ENCODE data around the gene GALNT3. TPM values are rescaled to one million over a fixed set of nuclear protein-coding genes. Genes with fewer than 3 reads are reported as not detected.

Gene GALNT3
- total and polyA plus RNA-seq, 11 donors, result 0.08 to 1.2 (median 0.16) TPM; not detected in 4

DNA sequence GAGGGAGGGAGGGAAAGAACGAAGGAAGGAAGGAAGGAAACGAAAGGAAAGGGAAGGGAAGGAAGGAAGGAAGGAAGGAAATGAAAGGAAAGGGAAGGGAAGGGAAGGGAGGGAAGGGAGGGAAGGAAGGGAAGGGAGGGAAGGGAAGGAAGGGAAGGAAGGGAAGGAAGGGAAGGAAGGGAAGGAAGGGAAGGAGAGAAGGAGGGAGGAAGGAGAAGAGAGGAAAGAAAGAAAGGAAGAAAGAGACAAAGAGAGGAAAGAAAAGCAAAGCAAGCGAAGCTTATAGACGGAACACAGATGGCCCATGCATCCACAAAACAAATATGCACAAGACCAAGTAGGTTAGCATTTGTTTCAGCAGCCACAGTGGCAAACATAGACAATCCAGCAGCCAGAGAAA, 20.4 kb upstream of the GALNT3 start:
- Histone ChIP-seq H3K4me3 (no peak overlapping the region), H3K27ac (no peak overlapping the region), H3K9me3 (no peaks in the 10 kb centered on the region), H3K36me3 (no peaks in the 10 kb centered on the region), H3K4me1 (peaks cover 0 to 8% (median 0%) of the 10 kb centered on the region in 12 donors), H3K27me3 (no peaks in the 10 kb centered on the region)
- 75 to 91% (median 78%) methylated on average over 4 of the region's 4 CpGs for WGBS, 4 donors
- no peak for TF ChIP-seq POLR2A (IDR thresholded peaks at IDR 0.05)
- TF ChIP-seq, protein P1, sequence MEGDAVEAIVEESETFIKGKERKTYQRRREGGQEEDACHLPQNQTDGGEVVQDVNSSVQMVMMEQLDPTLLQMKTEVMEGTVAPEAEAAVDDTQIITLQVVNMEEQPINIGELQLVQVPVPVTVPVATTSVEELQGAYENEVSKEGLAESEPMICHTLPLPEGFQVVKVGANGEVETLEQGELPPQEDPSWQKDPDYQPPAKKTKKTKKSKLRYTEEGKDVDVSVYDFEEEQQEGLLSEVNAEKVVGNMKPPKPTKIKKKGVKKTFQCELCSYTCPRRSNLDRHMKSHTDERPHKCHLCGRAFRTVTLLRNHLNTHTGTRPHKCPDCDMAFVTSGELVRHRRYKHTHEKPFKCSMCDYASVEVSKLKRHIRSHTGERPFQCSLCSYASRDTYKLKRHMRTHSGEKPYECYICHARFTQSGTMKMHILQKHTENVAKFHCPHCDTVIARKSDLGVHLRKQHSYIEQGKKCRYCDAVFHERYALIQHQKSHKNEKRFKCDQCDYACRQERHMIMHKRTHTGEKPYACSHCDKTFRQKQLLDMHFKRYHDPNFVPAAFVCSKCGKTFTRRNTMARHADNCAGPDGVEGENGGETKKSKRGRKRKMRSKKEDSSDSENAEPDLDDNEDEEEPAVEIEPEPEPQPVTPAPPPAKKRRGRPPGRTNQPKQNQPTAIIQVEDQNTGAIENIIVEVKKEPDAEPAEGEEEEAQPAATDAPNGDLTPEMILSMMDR (IDR thresholded peaks at IDR 0.05), result no peak
- ATAC-seq, result no peak
- no peak for DNase-seq
- intact Hi-C loops (cut with DNase I), result no loop called here

DNA sequence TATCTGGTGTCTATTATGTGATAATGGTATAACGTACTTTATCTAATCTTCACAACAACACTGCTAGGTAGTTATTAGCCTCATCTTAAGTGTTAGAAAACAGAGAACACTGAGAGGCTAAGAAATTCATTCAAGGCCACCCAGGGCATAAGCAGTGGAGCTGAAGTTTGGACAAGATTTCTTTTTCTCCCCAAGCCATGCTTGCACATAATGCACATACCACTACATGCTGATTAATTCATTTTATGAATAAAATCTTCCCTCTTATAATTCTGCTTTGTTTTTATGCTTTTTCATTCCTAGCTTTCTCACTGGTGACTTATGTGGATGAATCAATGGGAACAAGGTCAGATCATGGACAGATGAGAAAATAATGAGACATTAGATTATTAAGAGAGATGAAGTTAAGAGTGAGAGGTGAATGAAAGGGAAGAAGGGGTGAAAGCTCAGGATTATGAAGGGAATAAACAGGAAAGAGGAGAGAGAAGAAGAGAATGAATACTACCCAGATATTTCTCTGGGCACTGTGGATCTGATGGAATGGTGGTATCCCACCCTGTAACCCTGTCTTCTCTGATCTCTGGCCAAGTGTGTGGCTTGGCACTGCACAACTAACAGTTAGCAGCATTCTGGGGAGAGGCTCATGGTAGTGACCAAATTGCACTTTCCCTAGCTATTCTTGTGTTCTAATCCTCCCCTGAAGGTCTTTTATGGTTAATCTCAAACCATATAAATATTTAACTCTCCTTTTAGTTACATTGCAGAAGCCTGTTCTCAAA, 17.7 kb upstream of the GALNT3 start:
- 31 to 54% (median 50%) methylated on average over 1 of the region's 1 CpG for WGBS, 4 donors
- no peaks in the 10 kb centered on the region for H3K27me3 ChIP-seq
- H3K4me3 ChIP-seq, result no peak overlapping the region
- H3K27ac ChIP-seq, result no peak overlapping the region
- TF ChIP-seq POLR2A (IDR thresholded peaks at IDR 0.05), result no peak
- TF ChIP-seq, protein P1 (IDR thresholded peaks at IDR 0.05), result no peak
- H3K36me3 ChIP-seq, result no peaks in the 10 kb centered on the region
- no peak for ATAC-seq
- no peak for DNase-seq
- no peaks in the 10 kb centered on the region for H3K9me3 ChIP-seq
- intact Hi-C loops (cut with DNase I), result no loop called here
- peaks cover 0 to 8% (median 0%) of the 10 kb centered on the region in 12 donors for H3K4me1 ChIP-seq

DNA sequence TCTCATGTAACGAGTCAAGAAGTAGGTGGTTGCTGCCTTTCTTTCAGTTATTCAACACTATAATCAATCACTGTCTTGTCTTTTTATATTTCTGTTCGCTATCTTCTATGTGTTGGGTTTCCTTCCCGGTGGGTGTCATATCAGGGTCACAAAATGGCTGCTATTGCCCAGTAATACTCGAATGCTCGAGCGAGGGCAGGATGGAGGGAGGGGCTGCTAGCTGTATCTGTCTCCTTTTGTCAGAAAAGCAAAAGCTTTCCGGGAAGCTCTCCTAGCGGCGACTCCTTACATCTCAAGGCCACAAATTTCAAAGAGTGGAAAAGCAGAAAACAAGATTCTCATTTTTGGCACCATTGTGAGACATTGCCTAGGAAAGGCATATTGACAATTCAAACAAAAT, 16.4 kb upstream of the GALNT3 start:
- no peaks in the 10 kb centered on the region for H3K36me3 ChIP-seq
- no peak overlapping the region for H3K27ac ChIP-seq
- ATAC-seq (no peak), DNase-seq (no peak)
- H3K4me1 ChIP-seq, result peaks cover 0 to 3% (median 0%) of the 10 kb centered on the region in 12 donors
- intact Hi-C loops (cut with DNase I), result no loop called here
- TF ChIP-seq, protein P1 (IDR thresholded peaks at IDR 0.05), result no peak
- no peak for TF ChIP-seq POLR2A (IDR thresholded peaks at IDR 0.05)
- no peaks in the 10 kb centered on the region for H3K9me3 ChIP-seq
- no peaks in the 10 kb centered on the region for H3K27me3 ChIP-seq
- no peak overlapping the region for H3K4me3 ChIP-seq
- WGBS, 4 donors, result 73 to 91% (median 88%) methylated on average over 9 of the region's 9 CpGs

DNA sequence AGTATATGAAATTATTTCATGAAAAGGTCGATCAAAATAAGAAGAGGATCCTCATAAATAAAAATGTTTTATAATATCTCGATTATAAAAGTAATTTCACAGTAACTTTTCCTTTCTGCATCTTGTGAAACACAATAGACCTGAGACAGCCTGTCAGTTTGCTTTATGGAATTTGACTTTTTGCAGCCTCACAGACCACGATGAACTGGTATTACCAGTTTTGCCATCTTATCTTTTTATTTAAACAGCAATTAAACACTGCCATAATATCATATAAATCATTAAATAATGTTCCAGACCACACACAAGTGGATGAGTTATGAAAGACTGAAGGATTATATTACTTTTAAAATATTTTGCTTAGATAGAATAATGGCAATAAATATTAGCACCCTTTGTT, 10.7 kb upstream of the GALNT3 start:
- 85 to 89% (median 88%) methylated on average over 3 of the region's 3 CpGs for WGBS, 4 donors

More for the DNA sequence above, 10.7 kb upstream of the GALNT3 start:
- Histone ChIP-seq H3K36me3 (no peaks in the 10 kb centered on the region), H3K9me3 (no peaks in the 10 kb centered on the region), H3K4me1 (no peaks in the 10 kb centered on the region), H3K27ac (no peak overlapping the region), H3K4me3 (no peak overlapping the region), H3K27me3 (no peaks in the 10 kb centered on the region)
- intact Hi-C loops (cut with DNase I), result no loop called here
- no peak for ATAC-seq
- no peak for TF ChIP-seq POLR2A (IDR thresholded peaks at IDR 0.05)
- TF ChIP-seq, protein P1 (IDR thresholded peaks at IDR 0.05), result no peak
- DNase-seq, result no peak
